Uterus (tissue), 2 donors: ENCODE data around the gene PALD1.

Source experiments
- POLR2A ChIP-seq, 2 donors: fragments of 450-650 bp; IDR thresholded peaks; one replicate each; pipeline ENCODE4 v1.6.1; 2016; ENCODE audit warnings: antibody characterized with exemption in 2 of 2, mild to moderate bottlenecking in 1 of 2, moderate library complexity in 1 of 2
- TF ChIP-seq, protein P1 (sequence below), 4 experiments: fragments of 200-600 bp in 2 of 4; fragments of 450-650 bp in 2 of 4; sonication (generic) in 2 of 4; IDR thresholded peaks; one replicate each; pipeline ENCODE4 v1.5.1; 2016 to 2019; ENCODE audit warnings: antibody characterized with exemption in 4 of 4, mild to moderate bottlenecking in 2 of 4, moderate library complexity in 1 of 4

GRCh38 chr10:70589762-70590654 lies 111.4 kb downstream of the PALD1 start:
- TF ChIP-seq, protein P1, sequence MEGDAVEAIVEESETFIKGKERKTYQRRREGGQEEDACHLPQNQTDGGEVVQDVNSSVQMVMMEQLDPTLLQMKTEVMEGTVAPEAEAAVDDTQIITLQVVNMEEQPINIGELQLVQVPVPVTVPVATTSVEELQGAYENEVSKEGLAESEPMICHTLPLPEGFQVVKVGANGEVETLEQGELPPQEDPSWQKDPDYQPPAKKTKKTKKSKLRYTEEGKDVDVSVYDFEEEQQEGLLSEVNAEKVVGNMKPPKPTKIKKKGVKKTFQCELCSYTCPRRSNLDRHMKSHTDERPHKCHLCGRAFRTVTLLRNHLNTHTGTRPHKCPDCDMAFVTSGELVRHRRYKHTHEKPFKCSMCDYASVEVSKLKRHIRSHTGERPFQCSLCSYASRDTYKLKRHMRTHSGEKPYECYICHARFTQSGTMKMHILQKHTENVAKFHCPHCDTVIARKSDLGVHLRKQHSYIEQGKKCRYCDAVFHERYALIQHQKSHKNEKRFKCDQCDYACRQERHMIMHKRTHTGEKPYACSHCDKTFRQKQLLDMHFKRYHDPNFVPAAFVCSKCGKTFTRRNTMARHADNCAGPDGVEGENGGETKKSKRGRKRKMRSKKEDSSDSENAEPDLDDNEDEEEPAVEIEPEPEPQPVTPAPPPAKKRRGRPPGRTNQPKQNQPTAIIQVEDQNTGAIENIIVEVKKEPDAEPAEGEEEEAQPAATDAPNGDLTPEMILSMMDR (IDR thresholded peaks at IDR 0.05) = no peak
- no peak for TF ChIP-seq POLR2A (IDR thresholded peaks at IDR 0.05)
